SK-N-SH (cell line): ENCODE measurements around the gene CHST2. TPM values are rescaled to one million over a fixed set of nuclear protein-coding genes. Genes with fewer than 3 reads are reported as not detected.
A peak's percentile ranks its signal among the peaks of the same experiment; 100 is the strongest.

Source experiments
- CTCF ChIA-PET: fragments of 300-600, 350-600 bp; formaldehyde crosslinking; extraction: SDS; loops from one replicate; lab custom pipeline; 2021; lab: Yijun Ruan, JAX
- POLR2A ChIA-PET: fragments of 350-600 bp; sonication (Branson Sonifier 250); formaldehyde crosslinking; extraction: SDS; loops from one replicate; lab custom pipeline; 2020; ENCODE audit warnings: antibody characterized with exemption, inconsistent platforms; lab: Yijun Ruan, JAX
- DNase-seq: peaks from one replicate; pipeline ENCODE4 v3.0.0; 2012
- H2AFZ ChIP-seq: fragments of 200-600 bp; sonication (generic); 2 replicates; pipeline ENCODE4 v1.8.1; 2016; ENCODE audit warnings: antibody characterized with exemption, mild to moderate bottlenecking, low read depth
- H3F3A ChIP-seq: fragments of 200-600 bp; sonication (generic); replicated peaks from 2 replicates; pipeline ENCODE3; 2016; ENCODE audit warnings: antibody characterized with exemption, mild to moderate bottlenecking; ENCODE audit not compliant: insufficient read depth
- H3K27ac ChIP-seq, 2 experiments: fragments of 200-500 bp in 1 of 2; fragments of 200-600 bp in 1 of 2; sonication (Bioruptor generic) in 1 of 2; sonication (generic), shearing (Covaris generic) in 1 of 2; 2 replicates each; pipeline versions ENCODE4 v1.5.1 to v1.6.1; 2014 to 2016; ENCODE audit warnings: low read depth in 2 of 2, inconsistent platforms in 1 of 2, low read length in 1 of 2, mild to moderate bottlenecking in 1 of 2, mixed read lengths in 1 of 2
- H3K27me3 ChIP-seq: fragments of 200-600 bp; sonication (generic), shearing (Covaris generic); 2 replicates; pipeline ENCODE4 v1.6.1; 2016; ENCODE audit warnings: mixed run types; ENCODE audit not compliant: insufficient read depth
- H3K36me3 ChIP-seq, 2 experiments: fragments of 200-500 bp in 1 of 2; fragments of 200-600 bp in 1 of 2; sonication (Bioruptor generic) in 1 of 2; sonication (generic) in 1 of 2; replicated peaks in 1 of 2; 2 replicates each; pipeline versions ENCODE3 to v1.5.1; 2014 to 2016; ENCODE audit warnings: low read length in 1 of 2, mild to moderate bottlenecking in 1 of 2; ENCODE audit not compliant: insufficient read depth in 2 of 2, control insufficient read depth in 1 of 2
- H3K4me1 ChIP-seq, 2 experiments: fragments of 200-500 bp in 1 of 2; fragments of 200-600 bp in 1 of 2; sonication (Bioruptor generic) in 1 of 2; sonication (generic), shearing (Covaris generic) in 1 of 2; 2 replicates each; pipeline versions ENCODE4 v1.5.1 to v1.6.1; 2014 to 2016; ENCODE audit warnings: low read depth in 1 of 2, low read length in 1 of 2, mixed run types in 1 of 2; ENCODE audit not compliant: insufficient read depth in 2 of 2, control insufficient read depth in 1 of 2
- H3K4me2 ChIP-seq: fragments of 200-600 bp; sonication (generic), shearing (Covaris generic); 2 replicates; pipeline ENCODE4 v1.6.1; 2017; ENCODE audit warnings: mixed run types
- H3K4me3 ChIP-seq, 2 experiments: fragments of 200-500 bp in 1 of 2; fragments of 200-600 bp in 1 of 2; sonication (Bioruptor generic) in 1 of 2; sonication (generic), shearing (Covaris generic) in 1 of 2; 2 replicates each; pipeline versions ENCODE4 v1.5.1 to v1.8.1; 2014 to 2016; ENCODE audit warnings: low read depth in 2 of 2, inconsistent platforms in 1 of 2, low read length in 1 of 2, mild to moderate bottlenecking in 1 of 2, mixed read lengths in 1 of 2, moderate library complexity in 1 of 2
- H3K79me2 ChIP-seq: fragments of 200-600 bp; sonication (generic); 2 replicates; pipeline ENCODE4 v1.8.1; 2017; ENCODE audit warnings: mild to moderate bottlenecking; ENCODE audit not compliant: insufficient read depth
- H3K9ac ChIP-seq: fragments of 200-600 bp; sonication (generic); 2 replicates; pipeline ENCODE4 v1.6.1; 2017; ENCODE audit warnings: mixed run types
- H3K9me2 ChIP-seq: fragments of 200-600 bp; sonication (generic); 2 replicates; pipeline ENCODE4 v1.6.1; 2017; ENCODE audit warnings: mixed run types
- H3K9me3 ChIP-seq: fragments of 200-600 bp; sonication (generic); 2 replicates; pipeline ENCODE4 v1.6.1; 2017; ENCODE audit warnings: mixed run types, mild to moderate bottlenecking, moderate library complexity
- H4K20me1 ChIP-seq: fragments of 200-600 bp; sonication (generic); 2 replicates; pipeline ENCODE4 v1.6.1; 2017; ENCODE audit warnings: mild to moderate bottlenecking, mixed run types; ENCODE audit not compliant: insufficient read depth
- CHD2 ChIP-seq: fragments of 150-350 bp; IDR thresholded peaks from 2 replicates; pipeline ENCODE4 v1.6.1; 2018; ENCODE audit warnings: low read length; ENCODE audit not compliant: partially characterized antibody
- ELF1 ChIP-seq: IDR thresholded peaks from 2 replicates; pipeline ENCODE4 v1.4.0; 2012
- EP300 ChIP-seq, 2 experiments: IDR thresholded peaks; 2 replicates each; pipeline versions ENCODE4 v1.4.0 to v1.6.1; 2012; ENCODE audit warnings: borderline replicate concordance in 1 of 2, low read depth in 1 of 2, low read length in 1 of 2
- FOSL2 ChIP-seq: IDR thresholded peaks from 2 replicates; pipeline ENCODE4 v1.4.0; 2012; ENCODE audit warnings: low read depth, mild to moderate bottlenecking, moderate library complexity, borderline replicate concordance
- FOXM1 ChIP-seq: IDR thresholded peaks from 2 replicates; pipeline ENCODE4 v1.4.0; 2012; ENCODE audit warnings: low read depth, mild to moderate bottlenecking
- GABPA ChIP-seq: IDR thresholded peaks from 2 replicates; pipeline ENCODE4 v1.4.0; 2012; ENCODE audit warnings: low read depth, mild to moderate bottlenecking
- GATA2 ChIP-seq: sonication (generic); formaldehyde crosslinking; IDR thresholded peaks from 2 replicates; pipeline ENCODE4 v1.5.0; 2020; ENCODE audit warnings: mild to moderate bottlenecking, missing genetic modification reagents
- JUND ChIP-seq: IDR thresholded peaks from 2 replicates; pipeline ENCODE4 v1.4.0; 2012
- NFIC ChIP-seq: IDR thresholded peaks from 2 replicates; pipeline ENCODE4 v1.4.0; 2012; ENCODE audit warnings: borderline replicate concordance
- POLR2AphosphoS5 ChIP-seq: IDR thresholded peaks from 2 replicates; pipeline ENCODE4 v1.6.1; 2012; ENCODE audit warnings: low read depth, low read length
- RAD21 ChIP-seq: IDR thresholded peaks from 2 replicates; pipeline ENCODE4 v1.6.1; 2012; ENCODE audit warnings: mild to moderate bottlenecking, low read length
- RCOR1 ChIP-seq: fragments of 150-350 bp; IDR thresholded peaks from 2 replicates; pipeline ENCODE4 v1.6.1; 2017; ENCODE audit warnings: antibody characterized with exemption, low read length
- RXRA ChIP-seq: IDR thresholded peaks from 2 replicates; pipeline ENCODE4 v1.4.0; 2012; ENCODE audit warnings: low read depth, mild to moderate bottlenecking, borderline replicate concordance
- SIN3A ChIP-seq: IDR thresholded peaks from 2 replicates; pipeline ENCODE4 v1.6.1; 2012; ENCODE audit warnings: low read depth, mild to moderate bottlenecking, low read length, moderate library complexity, borderline replicate concordance
- TAF1 ChIP-seq: IDR thresholded peaks from 2 replicates; pipeline ENCODE4 v1.6.1; 2012; ENCODE audit warnings: low read depth, mild to moderate bottlenecking, low read length, moderate library complexity, borderline replicate concordance
- TCF12 ChIP-seq: IDR thresholded peaks from 2 replicates; pipeline ENCODE4 v1.4.0; 2012
- TEAD4 ChIP-seq: IDR thresholded peaks from 2 replicates; pipeline ENCODE4 v1.4.0; 2012; ENCODE audit warnings: mild to moderate bottlenecking, borderline replicate concordance; ENCODE audit not compliant: insufficient read depth
- YY1 ChIP-seq: IDR thresholded peaks from 2 replicates; pipeline ENCODE4 v1.4.0; 2012; ENCODE audit warnings: low read depth, mild to moderate bottlenecking
- WGBS: methylation state at CpG from one replicate; pipeline ENCODE4 v1.1.6; 2017; ENCODE audit warnings: low lambda C conversion rate; 5-methylcytosine and 5-hydroxymethylcytosine counted together
- polyA plus RNA-seq, 3 experiments: library from polyadenylated mRNA; depleted of rRNA; stranded (reverse); fragments of >200 nt; gene quantifications; 2 replicates each; pipeline ENCODE4 v1.2.3, GENCODE V29; 2012
- TF ChIP-seq, protein P1 (sequence below): IDR thresholded peaks from 2 replicates; pipeline ENCODE4 v1.4.0; 2012; ENCODE audit warnings: low read depth, borderline replicate concordance
- TF ChIP-seq, protein P2 (sequence below): IDR thresholded peaks from 2 replicates; pipeline ENCODE4; 2012
- TF ChIP-seq, protein P3 (sequence below): IDR thresholded peaks from 2 replicates; pipeline ENCODE4 v1.4.0; 2012; ENCODE audit warnings: low read depth, borderline replicate concordance
- TF ChIP-seq, protein P4 (sequence below): fragments of 200-600 bp; sonication (generic); IDR thresholded peaks from 2 replicates; pipeline ENCODE4 v1.6.1; 2017; ENCODE audit warnings: antibody characterized with exemption, mild to moderate bottlenecking, moderate library complexity
- TF ChIP-seq, protein P5 (sequence below): fragments of 150-350 bp; IDR thresholded peaks from 2 replicates; pipeline ENCODE4 v1.6.1; 2016; ENCODE audit warnings: mild to moderate bottlenecking, low read depth, low read length

CHST2 gene
- polyA plus RNA-seq, 1 of the 3 experiments (the other 2 are of a cell fraction) = 1.6 TPM

DNA sequence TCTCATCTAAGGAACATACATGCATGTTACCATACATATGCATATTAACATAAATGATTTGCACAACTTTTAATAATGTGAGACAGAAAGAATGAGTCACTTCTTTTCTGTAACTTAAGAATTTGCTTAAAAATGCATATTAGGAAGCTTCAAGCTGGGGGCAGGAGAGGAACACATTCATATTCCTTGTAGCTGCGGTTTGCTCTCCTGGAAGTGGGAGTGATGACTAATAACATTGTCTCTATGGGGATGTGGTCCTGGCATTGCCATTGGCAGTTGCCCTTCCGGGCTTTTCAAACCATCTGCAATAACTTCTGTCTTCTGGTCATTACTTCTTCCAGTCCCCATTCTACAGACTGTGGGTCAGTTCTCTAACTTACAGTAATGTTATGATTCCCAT lies 15.6 kb downstream of the CHST2 start:
- CTCF ChIA-PET = no interaction called here

More for the DNA sequence above, 15.6 kb downstream of the CHST2 start:
- H2AFZ ChIP-seq = 0 out of 2 replicates have a peak overlapping the region, but pooled peaks have one; percentile 0
- H3K4me2 ChIP-seq = peak overlapping the region; percentile 71
- no peak overlapping the region for H3K9ac ChIP-seq
- no peaks in the 10 kb centered on the region for H3K79me2 ChIP-seq
- H3K4me3 ChIP-seq = no peak overlapping the region; a peak in 1 of 4 replicates
- WGBS = 0% methylated on average over 2 of the region's 2 CpGs
- H3K4me1 ChIP-seq = peaks cover 0 to 15% of the 10 kb centered on the region in 2 experiments; a peak in 2 of 4 replicates
- peak overlapping the region; percentile 43 to 80; a peak in 3 of 4 replicates for H3K27ac ChIP-seq
- POLR2A ChIA-PET = no interaction called here
- peak; percentile 17 for DNase-seq
- no peaks in the 10 kb centered on the region for H4K20me1 ChIP-seq
- H3K9me3 ChIP-seq = no peaks in the 10 kb centered on the region
- H3F3A ChIP-seq = peaks cover 15% of the 10 kb centered on the region
- no peaks in the 10 kb centered on the region for H3K27me3 ChIP-seq
- H3K9me2 ChIP-seq = no peaks in the 10 kb centered on the region
- TF ChIP-seq, protein P1, sequence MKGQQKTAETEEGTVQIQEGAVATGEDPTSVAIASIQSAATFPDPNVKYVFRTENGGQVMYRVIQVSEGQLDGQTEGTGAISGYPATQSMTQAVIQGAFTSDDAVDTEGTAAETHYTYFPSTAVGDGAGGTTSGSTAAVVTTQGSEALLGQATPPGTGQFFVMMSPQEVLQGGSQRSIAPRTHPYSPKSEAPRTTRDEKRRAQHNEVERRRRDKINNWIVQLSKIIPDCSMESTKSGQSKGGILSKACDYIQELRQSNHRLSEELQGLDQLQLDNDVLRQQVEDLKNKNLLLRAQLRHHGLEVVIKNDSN = no peak
- TF ChIP-seq, protein P2, sequence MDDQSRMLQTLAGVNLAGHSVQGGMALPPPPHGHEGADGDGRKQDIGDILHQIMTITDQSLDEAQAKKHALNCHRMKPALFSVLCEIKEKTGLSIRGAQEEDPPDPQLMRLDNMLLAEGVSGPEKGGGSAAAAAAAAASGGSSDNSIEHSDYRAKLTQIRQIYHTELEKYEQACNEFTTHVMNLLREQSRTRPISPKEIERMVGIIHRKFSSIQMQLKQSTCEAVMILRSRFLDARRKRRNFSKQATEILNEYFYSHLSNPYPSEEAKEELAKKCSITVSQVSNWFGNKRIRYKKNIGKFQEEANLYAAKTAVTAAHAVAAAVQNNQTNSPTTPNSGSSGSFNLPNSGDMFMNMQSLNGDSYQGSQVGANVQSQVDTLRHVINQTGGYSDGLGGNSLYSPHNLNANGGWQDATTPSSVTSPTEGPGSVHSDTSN = peak; percentile 95
- TF ChIP-seq YY1 (no peak), SIN3A (peak; percentile 87), NFIC (peak; percentile 87), TEAD4 (peak; percentile 92), ELF1 (peak; percentile 51), GATA2 (CRISPR knock-in tag) (no peak), POLR2AphosphoS5 (peak; percentile 71; the same call in 1 of the 2 replicates), RCOR1 (no peak), FOXM1 (peak; percentile 75; the same call in 1 of the 2 replicates), FOSL2 (peak; percentile 96), TAF1 (peak; percentile 13; the same call in 1 of the 2 replicates), EP300 (IDR thresholded peaks at IDR 0.05; ENCODE audit: borderline replicate concordance in 1 of 2, low read depth in 1 of 2, low read length in 1 of 2) (peak in 1 of 2 experiments; percentile 96; a peak in 2 of 4 replicates), GABPA (0 out of 2 replicates have a peak, but pooled peaks have one; percentile 22), RXRA (peak; percentile 59; the same call in 1 of the 2 replicates), JUND (peak; percentile 97), CHD2 (peak; percentile 17), RAD21 (peak; percentile 14; the same call in 1 of the 2 replicates), TCF12 (peak; percentile 94)
- TF ChIP-seq, protein P3, sequence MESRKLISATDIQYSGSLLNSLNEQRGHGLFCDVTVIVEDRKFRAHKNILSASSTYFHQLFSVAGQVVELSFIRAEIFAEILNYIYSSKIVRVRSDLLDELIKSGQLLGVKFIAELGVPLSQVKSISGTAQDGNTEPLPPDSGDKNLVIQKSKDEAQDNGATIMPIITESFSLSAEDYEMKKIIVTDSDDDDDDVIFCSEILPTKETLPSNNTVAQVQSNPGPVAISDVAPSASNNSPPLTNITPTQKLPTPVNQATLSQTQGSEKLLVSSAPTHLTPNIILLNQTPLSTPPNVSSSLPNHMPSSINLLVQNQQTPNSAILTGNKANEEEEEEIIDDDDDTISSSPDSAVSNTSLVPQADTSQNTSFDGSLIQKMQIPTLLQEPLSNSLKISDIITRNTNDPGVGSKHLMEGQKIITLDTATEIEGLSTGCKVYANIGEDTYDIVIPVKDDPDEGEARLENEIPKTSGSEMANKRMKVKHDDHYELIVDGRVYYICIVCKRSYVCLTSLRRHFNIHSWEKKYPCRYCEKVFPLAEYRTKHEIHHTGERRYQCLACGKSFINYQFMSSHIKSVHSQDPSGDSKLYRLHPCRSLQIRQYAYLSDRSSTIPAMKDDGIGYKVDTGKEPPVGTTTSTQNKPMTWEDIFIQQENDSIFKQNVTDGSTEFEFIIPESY = no peak
- TF ChIP-seq, protein P4, sequence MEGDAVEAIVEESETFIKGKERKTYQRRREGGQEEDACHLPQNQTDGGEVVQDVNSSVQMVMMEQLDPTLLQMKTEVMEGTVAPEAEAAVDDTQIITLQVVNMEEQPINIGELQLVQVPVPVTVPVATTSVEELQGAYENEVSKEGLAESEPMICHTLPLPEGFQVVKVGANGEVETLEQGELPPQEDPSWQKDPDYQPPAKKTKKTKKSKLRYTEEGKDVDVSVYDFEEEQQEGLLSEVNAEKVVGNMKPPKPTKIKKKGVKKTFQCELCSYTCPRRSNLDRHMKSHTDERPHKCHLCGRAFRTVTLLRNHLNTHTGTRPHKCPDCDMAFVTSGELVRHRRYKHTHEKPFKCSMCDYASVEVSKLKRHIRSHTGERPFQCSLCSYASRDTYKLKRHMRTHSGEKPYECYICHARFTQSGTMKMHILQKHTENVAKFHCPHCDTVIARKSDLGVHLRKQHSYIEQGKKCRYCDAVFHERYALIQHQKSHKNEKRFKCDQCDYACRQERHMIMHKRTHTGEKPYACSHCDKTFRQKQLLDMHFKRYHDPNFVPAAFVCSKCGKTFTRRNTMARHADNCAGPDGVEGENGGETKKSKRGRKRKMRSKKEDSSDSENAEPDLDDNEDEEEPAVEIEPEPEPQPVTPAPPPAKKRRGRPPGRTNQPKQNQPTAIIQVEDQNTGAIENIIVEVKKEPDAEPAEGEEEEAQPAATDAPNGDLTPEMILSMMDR = peak; percentile 15
- TF ChIP-seq, protein P5, sequence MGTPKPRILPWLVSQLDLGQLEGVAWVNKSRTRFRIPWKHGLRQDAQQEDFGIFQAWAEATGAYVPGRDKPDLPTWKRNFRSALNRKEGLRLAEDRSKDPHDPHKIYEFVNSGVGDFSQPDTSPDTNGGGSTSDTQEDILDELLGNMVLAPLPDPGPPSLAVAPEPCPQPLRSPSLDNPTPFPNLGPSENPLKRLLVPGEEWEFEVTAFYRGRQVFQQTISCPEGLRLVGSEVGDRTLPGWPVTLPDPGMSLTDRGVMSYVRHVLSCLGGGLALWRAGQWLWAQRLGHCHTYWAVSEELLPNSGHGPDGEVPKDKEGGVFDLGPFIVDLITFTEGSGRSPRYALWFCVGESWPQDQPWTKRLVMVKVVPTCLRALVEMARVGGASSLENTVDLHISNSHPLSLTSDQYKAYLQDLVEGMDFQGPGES = no peak
- TF ChIP-seq, all 33 proteins: peak for 17
- H3K36me3 ChIP-seq = no peaks in the 10 kb centered on the region
